Hepatocyte (in vitro differentiated cells): ENCODE data around the gene ANO9. TPM values are rescaled to one million over a fixed set of nuclear protein-coding genes. Genes with fewer than 3 reads are reported as not detected.

Source experiments
- DNase-seq: peaks from one replicate; pipeline ENCODE4 v3.0.0-alpha.2; 2016; ENCODE audit warnings: low spot score
- H2AFZ ChIP-seq: fragments of 200-600 bp; sonication (generic); 2 replicates; pipeline ENCODE4 v1.6.0; 2016; ENCODE audit warnings: antibody characterized with exemption, mild to moderate bottlenecking
- H3K27ac ChIP-seq: fragments of 200-600 bp; sonication (generic); 2 replicates; pipeline ENCODE4 v1.5.1; 2016; ENCODE audit warnings: mild to moderate bottlenecking
- H3K27me3 ChIP-seq: fragments of 200-600 bp; sonication (generic); 2 replicates; pipeline ENCODE4 v1.6.1; 2016
- H3K36me3 ChIP-seq: fragments of 200-600 bp; sonication (generic); replicated peaks from 2 replicates; pipeline ENCODE4 v1.5.1; 2016; ENCODE audit warnings: low read depth; ENCODE audit not compliant: insufficient read depth
- H3K4me1 ChIP-seq: fragments of 200-600 bp; sonication (generic); 2 replicates; pipeline ENCODE4 v1.5.1; 2016; ENCODE audit warnings: mild to moderate bottlenecking, moderate library complexity; ENCODE audit not compliant: insufficient read depth
- H3K4me2 ChIP-seq: fragments of 200-600 bp; sonication (generic); 2 replicates; pipeline ENCODE4 v1.6.0; 2016
- H3K4me3 ChIP-seq: fragments of 200-600 bp; sonication (generic); 2 replicates; pipeline ENCODE4 v1.5.1; 2016; ENCODE audit warnings: mild to moderate bottlenecking
- H3K79me2 ChIP-seq: fragments of 200-600 bp; sonication (generic); 2 replicates; pipeline ENCODE4 v1.6.0; 2017; ENCODE audit warnings: mild to moderate bottlenecking
- H3K9me2 ChIP-seq: fragments of 200-600 bp; sonication (generic); replicated peaks from 2 replicates; pipeline ENCODE4 v1.6.0; 2017; ENCODE audit warnings: mild to moderate bottlenecking; ENCODE audit not compliant: insufficient read depth
- H3K9me3 ChIP-seq: fragments of 200-600 bp; sonication (generic); 2 replicates; pipeline ENCODE4 v1.5.1; 2016; ENCODE audit warnings: low read depth, mild to moderate bottlenecking
- H4K20me1 ChIP-seq: fragments of 200-600 bp; sonication (generic); 2 replicates; pipeline ENCODE4 v1.6.0; 2016; ENCODE audit warnings: mild to moderate bottlenecking; ENCODE audit not compliant: insufficient read depth, poor library complexity, severe bottlenecking
- CTCF ChIP-seq: fragments of 200-600 bp; sonication (generic); IDR thresholded peaks from 2 replicates; pipeline ENCODE4 v1.5.1; 2016; ENCODE audit warnings: antibody characterized with exemption, mild to moderate bottlenecking; ENCODE audit not compliant: poor library complexity
- EZH2 ChIP-seq: fragments of 200-600 bp; sonication (generic); IDR thresholded peaks from 2 replicates; pipeline ENCODE4 v1.6.1; 2016; ENCODE audit warnings: antibody characterized with exemption, mild to moderate bottlenecking, borderline replicate concordance
- EZH2phosphoT487 ChIP-seq: fragments of 200-600 bp; sonication (generic); IDR thresholded peaks from one replicate; pipeline ENCODE4 v1.6.1; 2018; ENCODE audit warnings: antibody characterized with exemption, mild to moderate bottlenecking, low read depth, moderate library complexity; ENCODE audit not compliant: unreplicated experiment, severe bottlenecking
- WGBS: methylation state at CpG from one replicate; pipeline ENCODE4 v1.1.6; 2016; ENCODE audit warnings: low lambda C conversion rate; ENCODE audit errors: missing lambda C conversion rate; 5-methylcytosine and 5-hydroxymethylcytosine counted together
- polyA plus RNA-seq: library from polyadenylated mRNA; unstranded; fragments of >200 nt; fragmentation: Nextera tagmentation; extraction: Ambion mirVana; gene quantifications from 2 replicates; pipeline ENCODE4 v1.2.1, GENCODE V29; 2016
- total RNA-seq: library from RNA; depleted of rRNA; stranded (reverse); fragments of >200 nt; gene quantifications from 2 replicates; pipeline ENCODE4 v1.2.3, GENCODE V29; 2014

ANO9 gene
- total and polyA plus RNA-seq, 2 experiments from 2014 or later, result 21.2 to 35.7 TPM

GRCh38 chr11:419248-420005 lies 22.4 kb downstream of the ANO9 start:
- WGBS, result 86% methylated on average over 20 of the region's 20 CpGs
- Histone ChIP-seq H3K9me2 (no peaks in the 10 kb centered on the region), H3K79me2 (peaks cover 17% of the 10 kb centered on the region), H3K27ac (no peak overlapping the region), H4K20me1 (peaks cover 4% of the 10 kb centered on the region), H3K9me3 (no peaks in the 10 kb centered on the region), H3K4me2 (no peak overlapping the region), H3K4me1 (peaks cover 9% of the 10 kb centered on the region), H3K27me3 (peaks cover 6% of the 10 kb centered on the region), H3K36me3 (no peaks in the 10 kb centered on the region), H2AFZ (no peak overlapping the region), H3K4me3 (no peak overlapping the region)
- no peak for TF ChIP-seq EZH2phosphoT487
- no peak for TF ChIP-seq EZH2
- no peak for TF ChIP-seq CTCF
- no peak for DNase-seq

GRCh38 chr11:418343-419247 lies 23.2 kb downstream of the ANO9 start:
- H3K9me2 ChIP-seq, result no peaks in the 10 kb centered on the region
- H4K20me1 ChIP-seq, result peaks cover 4% of the 10 kb centered on the region
- H3K27me3 ChIP-seq, result peaks cover 6% of the 10 kb centered on the region
- no peaks in the 10 kb centered on the region for H3K36me3 ChIP-seq
- no peak for DNase-seq
- no peak overlapping the region for H3K4me2 ChIP-seq
- no peak overlapping the region for H3K27ac ChIP-seq
- H3K79me2 ChIP-seq, result peaks cover 19% of the 10 kb centered on the region
- H3K4me1 ChIP-seq, result peaks cover 9% of the 10 kb centered on the region
- H3K4me3 ChIP-seq, result no peak overlapping the region
- WGBS, result 91% methylated on average over 28 of the region's 30 CpGs
- no peak for TF ChIP-seq CTCF
- no peak for TF ChIP-seq EZH2phosphoT487
- no peak for TF ChIP-seq EZH2
- H3K9me3 ChIP-seq, result no peaks in the 10 kb centered on the region
- H2AFZ ChIP-seq, result no peak overlapping the region

DNA sequence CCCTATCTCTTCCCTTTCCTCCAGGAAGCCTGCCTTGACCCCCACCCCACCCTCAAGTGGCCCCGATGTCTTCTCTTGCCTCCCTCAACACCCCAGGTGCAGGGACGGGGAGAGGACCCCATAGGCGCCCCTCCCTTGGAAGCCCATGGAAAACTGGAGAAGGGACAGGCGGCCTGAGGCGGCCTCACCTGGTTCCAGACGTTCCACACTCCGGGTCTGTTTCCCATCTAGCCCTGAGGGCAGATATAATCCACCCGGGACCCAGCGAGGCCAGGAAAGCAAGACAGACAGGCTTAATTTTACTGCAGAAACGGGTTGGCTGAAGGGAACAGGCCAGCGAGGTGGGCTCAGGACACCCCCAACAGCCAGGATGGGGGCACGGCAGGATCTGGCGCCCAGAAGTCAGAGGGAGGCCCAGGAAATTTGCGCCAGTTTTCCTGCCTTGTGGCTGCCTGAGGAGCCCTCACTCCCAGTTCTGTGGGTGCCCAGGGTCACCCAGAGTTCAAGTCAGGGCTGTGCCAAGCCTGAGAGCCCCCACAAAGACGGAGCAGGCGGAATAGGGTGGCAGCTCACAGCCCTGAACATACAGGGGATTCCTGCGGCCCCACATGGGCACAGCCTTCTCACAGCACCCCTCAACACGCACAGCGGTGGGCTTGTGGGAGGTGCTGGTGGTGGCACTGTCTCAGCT lies 24.0 kb downstream of the ANO9 start:
- peaks cover 21% of the 10 kb centered on the region for H3K79me2 ChIP-seq
- no peaks in the 10 kb centered on the region for H3K9me3 ChIP-seq
- WGBS, result 59% methylated on average over 18 of the region's 19 CpGs
- peak overlapping the region; percentile 98 for H3K4me2 ChIP-seq
- no peak overlapping the region for H2AFZ ChIP-seq
- H3K9me2 ChIP-seq, result no peaks in the 10 kb centered on the region
- peaks cover 9% of the 10 kb centered on the region for H3K4me1 ChIP-seq
- peaks cover 6% of the 10 kb centered on the region for H3K27me3 ChIP-seq
- H4K20me1 ChIP-seq, result peaks cover 10% of the 10 kb centered on the region
- no peak for DNase-seq
- TF ChIP-seq EZH2phosphoT487, result no peak
- no peak for TF ChIP-seq CTCF
- no peak for TF ChIP-seq EZH2
- no peaks in the 10 kb centered on the region for H3K36me3 ChIP-seq
- no peak overlapping the region for H3K4me3 ChIP-seq
- H3K27ac ChIP-seq, result no peak overlapping the region
